Measurements from ENCODE around the gene MTPN. TPM values are rescaled to one million over a fixed set of nuclear protein-coding genes. Genes with fewer than 3 reads are reported as not detected.

The MTPN gene
- total RNA-seq, 1 donor from 2014 or later: 117 TPM

DNA sequence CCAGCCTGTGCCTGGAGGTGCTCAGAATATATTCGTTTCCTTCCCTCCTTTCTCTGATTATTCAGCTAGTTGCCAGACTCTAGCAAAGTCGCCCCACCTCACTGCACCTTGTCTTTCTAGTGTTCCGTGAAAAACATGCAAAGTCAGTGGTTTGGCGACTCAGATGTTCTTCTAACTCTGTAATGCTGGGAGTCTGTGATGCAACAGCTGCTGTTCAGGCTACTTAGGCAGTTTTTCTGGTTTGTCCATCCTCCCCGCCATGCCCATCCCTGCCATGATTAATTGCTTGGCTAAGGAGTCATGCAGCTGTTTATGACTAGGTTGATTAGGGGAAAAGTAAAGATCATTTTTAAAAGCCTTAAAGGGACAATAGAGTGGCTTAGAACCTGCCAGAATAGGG, 99.4 kb downstream of the MTPN start:
- intact Hi-C loops (cut with micrococcal nuclease): no loop called here
- no peaks in the 10 kb centered on the region for H3K9me3 Mint-ChIP-seq
- DNase-seq (ENCODE audit: low spot score): no peak
- H3K4me1 Mint-ChIP-seq (ENCODE audit: low read depth): no peaks in the 10 kb centered on the region
- H3K4me3 Mint-ChIP-seq: no peak overlapping the region
- H3K36me3 Mint-ChIP-seq (ENCODE audit: low read depth): no peaks in the 10 kb centered on the region
- no peak overlapping the region for H3K27ac Mint-ChIP-seq
- peaks cover 4% of the 10 kb centered on the region for H3K27me3 Mint-ChIP-seq (ENCODE audit: insufficient read depth)

Other genes starting within 250 kb of the MTPN start
- not detected in 2 replicates for gene SLC13A4, start 249.2 kb downstream of the MTPN start, total RNA-seq
- gene FAM180A, start 228.5 kb downstream of the MTPN start, total RNA-seq: not detected in 2 replicates